Caco-2 (cell line): Measurements from ENCODE around the gene LGALS4. TPM values are rescaled to one million over a fixed set of nuclear protein-coding genes. Genes with fewer than 3 reads are reported as not detected.
A peak's percentile ranks its signal among the peaks of the same experiment; 100 is the strongest.
"Not testable (repeated sequence)": the region's sequence is repeated elsewhere in the genome, so short reads cannot be mapped to it uniquely, and the experiment has no call there.

ENCODE experiments used
- BruUV-seq: library from RNA; stranded (reverse); fragments of 400-500 nt; replicated peaks from 2 replicates; lab custom pipeline; 2021; lab: Mats Ljungman, UMichigan
- CTCF ChIA-PET: fragments of 300-600 bp; sonication (Branson Sonifier 250); formaldehyde crosslinking; loops from one replicate; lab custom pipeline; 2022; ENCODE audit warnings: antibody characterized with exemption; lab: Charles Lee
- POLR2A ChIA-PET: fragments of 300-600 bp; sonication (Branson Sonifier 250); formaldehyde crosslinking; loops from one replicate; lab custom pipeline; 2022; ENCODE audit warnings: antibody characterized with exemption; lab: Charles Lee
- DNase-seq, 2 experiments: peaks; one replicate each; pipeline versions ENCODE4 v3.0.0 to v3.0.0-alpha.2; 2020 to 2022
- H3K27me3 ChIP-seq: replicated peaks from 2 replicates; pipeline ENCODE4 v1.6.0; 2011; ENCODE audit warnings: low read length; ENCODE audit not compliant: control insufficient read depth, insufficient read depth
- H3K36me3 ChIP-seq: 2 replicates; pipeline ENCODE4 v1.5.1; 2011; ENCODE audit warnings: low read length; ENCODE audit not compliant: control insufficient read depth, insufficient read depth
- H3K4me1 ChIP-seq: fragments of 250-450 bp; sonication (Bioruptor Pico); 2 replicates; pipeline ENCODE4 v1.5.1; 2020; ENCODE audit warnings: mild to moderate bottlenecking
- H3K4me3 ChIP-seq: 2 replicates; pipeline ENCODE4 v1.5.1; 2011; ENCODE audit warnings: low read depth, mild to moderate bottlenecking, control low read depth, low read length
- H3K9me3 ChIP-seq: fragments of 250-450 bp; sonication (Bioruptor Pico); 2 replicates; pipeline ENCODE4 v1.5.1; 2020; ENCODE audit warnings: mild to moderate bottlenecking, moderate library complexity
- H3K27ac Mint-ChIP-seq: one replicate; pipeline ENCODE4 v1.8.0; 2022; ENCODE audit warnings: mixed read lengths; ENCODE audit not compliant: unreplicated experiment
- H3K27me3 Mint-ChIP-seq: one replicate; pipeline ENCODE4 v1.8.0; 2022; ENCODE audit warnings: mixed read lengths; ENCODE audit not compliant: insufficient read depth, unreplicated experiment
- H3K36me3 Mint-ChIP-seq: one replicate; pipeline ENCODE4 v1.8.0; 2022; ENCODE audit warnings: mild to moderate bottlenecking, mixed read lengths; ENCODE audit not compliant: insufficient read depth, unreplicated experiment
- H3K4me1 Mint-ChIP-seq: one replicate; pipeline ENCODE4 v1.8.0; 2022; ENCODE audit warnings: low read depth, mixed read lengths; ENCODE audit not compliant: unreplicated experiment
- H3K4me3 Mint-ChIP-seq: one replicate; pipeline ENCODE4 v1.8.0; 2022; ENCODE audit warnings: mild to moderate bottlenecking, moderate library complexity, mixed read lengths; ENCODE audit not compliant: unreplicated experiment
- H3K9me3 Mint-ChIP-seq: one replicate; pipeline ENCODE4 v1.8.0; 2022; ENCODE audit warnings: mixed read lengths; ENCODE audit not compliant: unreplicated experiment
- CTCF ChIP-seq, 2 experiments: fragments of 200-600 bp in 1 of 2; IDR thresholded peaks; 1 replicate in 1 of 2; 2 replicates in 1 of 2; pipeline versions ENCODE4 v1.5.1 to v1.8.0; 2011 to 2022; ENCODE audit warnings: antibody characterized with exemption in 1 of 2, control low read depth in 1 of 2, inconsistent platforms in 1 of 2, low read depth in 1 of 2, low read length in 1 of 2, mild to moderate bottlenecking in 1 of 2, moderate library complexity in 1 of 2; ENCODE audit not compliant: insufficient read depth in 1 of 2, severe bottlenecking in 1 of 2, unreplicated experiment in 1 of 2
- intact Hi-C: fragments of 100-400 bp; cut with micrococcal nuclease; formaldehyde crosslinking; loops from one replicate; pipeline ENCODE4 v1.10.0; 2022; ENCODE audit not compliant: unreplicated experiment
- total RNA-seq: library from RNA; stranded (reverse); gene quantifications from 2 replicates; pipeline ENCODE4 v1.2.3, GENCODE V29; 2022

Gene LGALS4
- total RNA-seq, 1 experiment from 2014 or later: 2.2 TPM

GRCh38 chr19:38785187-38785699, 27.5 kb downstream of the LGALS4 start:
- CTCF ChIA-PET: interaction anchor here (0.6 kb wide), 1 partner anchor 397 kb away, joined by 8 read pairs; no protein-coding TSS in a partner anchor
- Mint-ChIP-seq H3K4me3 (no peak overlapping the region), H3K9me3 (no peaks in the 10 kb centered on the region), H3K36me3 (no peaks in the 10 kb centered on the region), H3K4me1 (no peaks in the 10 kb centered on the region), H3K27me3 (no peaks in the 10 kb centered on the region), H3K27ac (peak overlapping the region; percentile 76)
- Histone ChIP-seq H3K36me3 (no peaks in the 10 kb centered on the region), H3K4me3 (no peak overlapping the region), H3K4me1 (peaks cover 14% of the 10 kb centered on the region), H3K27me3 (no peaks in the 10 kb centered on the region), H3K9me3 (no peaks in the 10 kb centered on the region)
- no peak for DNase-seq
- no TSS peak for BruUV-seq
- no peak for TF ChIP-seq CTCF (IDR thresholded peaks at IDR 0.05; ENCODE audit: insufficient read depth in 1 of 2, low read depth in 1 of 2, low read length in 1 of 2, severe bottlenecking in 1 of 2, unreplicated experiment in 1 of 2)
- POLR2A ChIA-PET: no interaction called here
- intact Hi-C loops: no loop called here

GRCh38 chr19:38784224-38784623, 28.5 kb downstream of the LGALS4 start:
- no TSS peak for BruUV-seq
- Histone ChIP-seq H3K9me3 (no peaks in the 10 kb centered on the region), H3K4me1 (peaks cover 14% of the 10 kb centered on the region), H3K27me3 (no peaks in the 10 kb centered on the region), H3K4me3 (no peak overlapping the region), H3K36me3 (no peaks in the 10 kb centered on the region)
- H3K27me3 Mint-ChIP-seq: no peaks in the 10 kb centered on the region
- H3K36me3 Mint-ChIP-seq: no peaks in the 10 kb centered on the region
- intact Hi-C loops: no loop called here
- no peak overlapping the region for H3K4me3 Mint-ChIP-seq
- no peak for TF ChIP-seq CTCF (IDR thresholded peaks at IDR 0.05; ENCODE audit: insufficient read depth in 1 of 2, low read depth in 1 of 2, low read length in 1 of 2, severe bottlenecking in 1 of 2, unreplicated experiment in 1 of 2)
- CTCF ChIA-PET: interaction anchor here (0.7 kb wide), 1 partner anchor 28 kb away, joined by 5 read pairs; the partner anchor contains the start of gene LGALS4
- H3K4me1 Mint-ChIP-seq: no peaks in the 10 kb centered on the region
- POLR2A ChIA-PET: interaction anchor here (0.6 kb wide), 1 partner anchor 115 kb away, joined by 3 read pairs; the partner anchor contains the start of genes NFKBIB and SIRT2
- peak overlapping the region; percentile 76 for H3K27ac Mint-ChIP-seq
- DNase-seq: peak; percentile 63 to 82
- H3K9me3 Mint-ChIP-seq: no peaks in the 10 kb centered on the region

- H3K4me3 Mint-ChIP-seq, H3K9me3 Mint-ChIP-seq, DNase-seq, POLR2A ChIA-PET, H3K4me1 Mint-ChIP-seq, BruUV-seq, intact Hi-C loops, H3K27ac Mint-ChIP-seq, CTCF ChIA-PET, H3K36me3 Mint-ChIP-seq, H3K27me3 Mint-ChIP-seq, H3K27me3 ChIP-seq, H3K36me3 ChIP-seq, H3K9me3 ChIP-seq, H3K4me3 ChIP-seq: not testable (repeated sequence)
- H3K4me1 ChIP-seq: peaks cover 14% of the 10 kb centered on the region
Measured at GRCh38 chr19:38782212-38782611, 30.5 kb downstream of the LGALS4 start.
